Measurements from ENCODE around the gene PDGFRB.

The PDGFRB gene

GRCh38 chr5:150164211-150164980 lies 8.8 kb upstream of the PDGFRB start:
- DNase-seq (ENCODE audit: low spot score) (no peak), FAIRE-seq (no peak)

- DNase-seq (ENCODE audit: low spot score), result no peak
- no peak for FAIRE-seq
Measured at GRCh38 chr5:150163547-150164059, 8.0 kb upstream of the PDGFRB start.

- DNase-seq (ENCODE audit: low spot score), result no peak
- no peak for FAIRE-seq
Measured at GRCh38 chr5:150163035-150163434, 7.4 kb upstream of the PDGFRB start.

GRCh38 chr5:150162142-150162513 lies 6.5 kb upstream of the PDGFRB start:
- DNase-seq (ENCODE audit: low spot score) (no peak), FAIRE-seq (no peak)

- DNase-seq (ENCODE audit: low spot score), result peak; percentile 87
- peak; percentile 9 for FAIRE-seq
Measured at GRCh38 chr5:150161242-150162141, 5.8 kb upstream of the PDGFRB start.

GRCh38 chr5:150160448-150161081 lies 4.9 kb upstream of the PDGFRB start:
- FAIRE-seq (no peak), DNase-seq (ENCODE audit: low spot score) (no peak)

- FAIRE-seq, result no peak
- DNase-seq (ENCODE audit: low spot score), result peak; percentile 60
Measured at GRCh38 chr5:150159741-150160179, 4.1 kb upstream of the PDGFRB start.

GRCh38 chr5:150159031-150159430 lies 3.4 kb upstream of the PDGFRB start:
- no peak for DNase-seq (ENCODE audit: low spot score)
- FAIRE-seq, result no peak

GRCh38 chr5:150158170-150158949 lies 2.7 kb upstream of the PDGFRB start:
- no peak for DNase-seq (ENCODE audit: low spot score)
- FAIRE-seq, result no peak

GRCh38 chr5:150157168-150157567 lies 1.5 kb upstream of the PDGFRB start:
- FAIRE-seq (no peak), DNase-seq (ENCODE audit: low spot score) (no peak)

GRCh38 chr5:150156540-150156939 lies 895 bp upstream of the PDGFRB start:
- DNase-seq (ENCODE audit: low spot score) (no peak), FAIRE-seq (no peak)

- DNase-seq (ENCODE audit: low spot score) (no peak), FAIRE-seq (peak; percentile 48)
Measured at GRCh38 chr5:150156027-150156368, 353 bp upstream of the PDGFRB start.

- DNase-seq (ENCODE audit: low spot score) (no peak), FAIRE-seq (no peak)
Measured at GRCh38 chr5:150154618-150155128, 972 bp downstream of the PDGFRB start.

GRCh38 chr5:150153957-150154617 lies 1.6 kb downstream of the PDGFRB start:
- DNase-seq (ENCODE audit: low spot score) (peak; percentile 64), FAIRE-seq (peak; percentile 58)

- DNase-seq (ENCODE audit: low spot score) (no peak), FAIRE-seq (peak; percentile 27)
Measured at GRCh38 chr5:150153483-150153882, 2.2 kb downstream of the PDGFRB start.

- FAIRE-seq (no peak), DNase-seq (ENCODE audit: low spot score) (no peak)
Measured at GRCh38 chr5:150152636-150153462, 2.8 kb downstream of the PDGFRB start.

- no peak for FAIRE-seq
- no peak for DNase-seq (ENCODE audit: low spot score)
Measured at GRCh38 chr5:150149618-150150017, 6.0 kb downstream of the PDGFRB start.

- peak; percentile 13 for FAIRE-seq
- no peak for DNase-seq (ENCODE audit: low spot score)
Measured at GRCh38 chr5:150148117-150148927, 7.3 kb downstream of the PDGFRB start.

- FAIRE-seq, result no peak
Measured at GRCh38 chr5:150147670-150148069, 8.0 kb downstream of the PDGFRB start.

More at GRCh38 chr5:150147670-150148069, 8.0 kb downstream of the PDGFRB start:
- DNase-seq (ENCODE audit: low spot score), result no peak
